GM19240 (cell line): ENCODE data around the gene PARP14.
"Not testable (repeated sequence)": the region's sequence is repeated elsewhere in the genome, so short reads cannot be mapped to it uniquely, and the experiment has no call there.

Experiments
- DNase-seq: peaks from one replicate; pipeline ENCODE4 v3.0.0; 2011; ENCODE audit warnings: low spot score; ENCODE audit not compliant: insufficient read length

The PARP14 gene

GRCh38 chr3:122679085-122679881 is 1.4 kb upstream of the PARP14 start:
- DNase-seq = peak; percentile 33

GRCh38 chr3:122679882-122680474 is 661 bp upstream of the PARP14 start:
- DNase-seq = no peak

- DNase-seq = no peak
Measured at GRCh38 chr3:122681284-122681973, 790 bp downstream of the PARP14 start.

- DNase-seq = no peak
Measured at GRCh38 chr3:122681974-122682409, 1.4 kb downstream of the PARP14 start.

GRCh38 chr3:122682778-122683411 is 2.3 kb downstream of the PARP14 start:
- peak; percentile 17 for DNase-seq

- DNase-seq = no peak
Measured at GRCh38 chr3:122687298-122687697, 6.7 kb downstream of the PARP14 start.

- no peak for DNase-seq
Measured at GRCh38 chr3:122688996-122689395, 8.4 kb downstream of the PARP14 start.

- DNase-seq = no peak
Measured at GRCh38 chr3:122689587-122689986, 8.9 kb downstream of the PARP14 start.

- no peak for DNase-seq
Measured at GRCh38 chr3:122690096-122690495, 9.5 kb downstream of the PARP14 start.

GRCh38 chr3:122691195-122691594 is 10.6 kb downstream of the PARP14 start:
- DNase-seq = no peak

GRCh38 chr3:122692674-122693073 is 12.0 kb downstream of the PARP14 start:
- no peak for DNase-seq

GRCh38 chr3:122694966-122695365 is 14.3 kb downstream of the PARP14 start:
- DNase-seq = no peak

GRCh38 chr3:122695927-122696561 is 15.4 kb downstream of the PARP14 start:
- DNase-seq = no peak

GRCh38 chr3:122697952-122698620 is 17.4 kb downstream of the PARP14 start:
- no peak for DNase-seq

GRCh38 chr3:122700193-122700592 is 19.6 kb downstream of the PARP14 start:
- no peak for DNase-seq

- no peak for DNase-seq
Measured at GRCh38 chr3:122705379-122705778, 24.7 kb downstream of the PARP14 start.

GRCh38 chr3:122710616-122711251 is 30.1 kb downstream of the PARP14 start:
- not testable (repeated sequence) for DNase-seq

GRCh38 chr3:122714273-122714672 is 33.6 kb downstream of the PARP14 start:
- no peak for DNase-seq

GRCh38 chr3:122716667-122717066 is 36.0 kb downstream of the PARP14 start:
- no peak for DNase-seq

- DNase-seq = no peak
Measured at GRCh38 chr3:122719273-122719921, 38.8 kb downstream of the PARP14 start.
